Activated naive CD8-positive, alpha-beta T cell treated with anti-CD3 and anti-CD28 coated beads, Interleukin-2, amount 10 ng/mL, durations not matched to agents 7 days and 5 days (primary cell): ENCODE results near the gene DNAJA3. TPM values are rescaled to one million over a fixed set of nuclear protein-coding genes. Genes with fewer than 3 reads are reported as not detected.

Experiments used
- ATAC-seq: fragments of 150-1000 bp; cut with Tn5 transposase; one replicate; pipeline ENCODE4 v1.10.0; 2021; ENCODE audit warnings: low read depth, moderate library complexity
- POLR2A ChIA-PET: fragments of 350-600 bp; sonication (Branson Sonifier 250); formaldehyde crosslinking; loops from one replicate; lab custom pipeline; 2021; ENCODE audit warnings: antibody characterized with exemption; lab: Charles Lee
- DNase-seq: peaks from one replicate; pipeline ENCODE4 v3.0.0; 2021
- H3K27ac Mint-ChIP-seq: one replicate; pipeline ENCODE4 v1.8.0; 2022; ENCODE audit warnings: mild to moderate bottlenecking, mixed read lengths
- H3K27me3 Mint-ChIP-seq: one replicate; pipeline ENCODE4 v1.8.0; 2022; ENCODE audit warnings: mild to moderate bottlenecking, moderate library complexity, mixed read lengths
- H3K36me3 Mint-ChIP-seq: one replicate; pipeline ENCODE4 v1.8.0; 2021; ENCODE audit warnings: mild to moderate bottlenecking, mixed read lengths
- H3K4me1 Mint-ChIP-seq: one replicate; pipeline ENCODE4 v1.8.0; 2021; ENCODE audit warnings: mixed read lengths
- H3K4me3 Mint-ChIP-seq: one replicate; pipeline ENCODE4 v1.8.0; 2022; ENCODE audit warnings: mild to moderate bottlenecking, moderate library complexity, mixed read lengths
- H3K9me3 Mint-ChIP-seq: one replicate; pipeline ENCODE4 v1.8.0; 2021; ENCODE audit warnings: mixed read lengths
- total RNA-seq, 2 experiments: library from RNA; stranded (reverse); gene quantifications; one replicate each; pipeline ENCODE4 v1.2.3, GENCODE V29; 2021

The DNAJA3 gene
- total RNA-seq, 2 experiments from 2014 or later, result 52.2 to 62.2 TPM

DNA sequence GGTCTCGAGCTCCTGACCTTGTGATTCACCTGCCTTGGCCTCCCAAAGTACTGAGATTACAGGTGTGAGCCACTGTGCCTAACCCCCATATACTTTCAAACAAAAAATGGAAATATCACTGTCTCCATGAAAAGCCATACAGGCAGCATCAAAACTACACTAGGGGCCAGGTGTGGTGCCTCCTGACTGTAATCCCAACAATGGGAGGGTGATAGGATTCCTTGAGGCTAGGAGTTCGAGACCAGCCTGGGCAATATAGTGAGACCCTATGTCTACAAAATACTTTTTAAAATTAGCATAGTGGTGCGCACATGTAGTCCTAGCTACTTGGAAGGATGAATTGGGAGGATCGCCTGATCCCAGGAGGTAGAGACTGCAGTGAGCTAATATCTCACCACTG is 66.2 kb downstream of the DNAJA3 start:
- H3K27ac Mint-ChIP-seq, result no peak overlapping the region
- H3K27me3 Mint-ChIP-seq, result no peaks in the 10 kb centered on the region
- DNase-seq, result no peak
- no peak for ATAC-seq
- no peaks in the 10 kb centered on the region for H3K9me3 Mint-ChIP-seq
- POLR2A ChIA-PET, result interaction anchor here (1.2 to 1.3 kb wide), 2 partner anchors 13 to 15 kb away, joined by 4 to 5 read pairs; no protein-coding TSS in a partner anchor
- no peak overlapping the region for H3K4me3 Mint-ChIP-seq
- H3K36me3 Mint-ChIP-seq, result peaks cover 18% of the 10 kb centered on the region
- peaks cover 46% of the 10 kb centered on the region for H3K4me1 Mint-ChIP-seq

GRCh38 chr16:4494746-4495490 is 69.2 kb downstream of the DNAJA3 start:
- POLR2A ChIA-PET, result interaction anchor here (1.4 to 1.8 kb wide), 2 partner anchors 10 to 18 kb away, joined by 7 to 11 read pairs; partner anchors contain the start of gene HMOX2
- no peak overlapping the region for H3K4me3 Mint-ChIP-seq
- H3K9me3 Mint-ChIP-seq, result no peaks in the 10 kb centered on the region
- H3K27ac Mint-ChIP-seq, result no peak overlapping the region
- H3K36me3 Mint-ChIP-seq, result peaks cover 26% of the 10 kb centered on the region
- H3K27me3 Mint-ChIP-seq, result no peaks in the 10 kb centered on the region
- ATAC-seq, result no peak
- no peak for DNase-seq
- peaks cover 53% of the 10 kb centered on the region for H3K4me1 Mint-ChIP-seq

GRCh38 chr16:4495766-4496165 is 70.1 kb downstream of the DNAJA3 start:
- H3K4me3 Mint-ChIP-seq, result no peak overlapping the region
- no peaks in the 10 kb centered on the region for H3K9me3 Mint-ChIP-seq
- peaks cover 51% of the 10 kb centered on the region for H3K4me1 Mint-ChIP-seq
- H3K27me3 Mint-ChIP-seq, result no peaks in the 10 kb centered on the region
- DNase-seq (no peak), ATAC-seq (no peak)
- H3K36me3 Mint-ChIP-seq, result peaks cover 25% of the 10 kb centered on the region
- POLR2A ChIA-PET, result no interaction called here
- no peak overlapping the region for H3K27ac Mint-ChIP-seq

DNA sequence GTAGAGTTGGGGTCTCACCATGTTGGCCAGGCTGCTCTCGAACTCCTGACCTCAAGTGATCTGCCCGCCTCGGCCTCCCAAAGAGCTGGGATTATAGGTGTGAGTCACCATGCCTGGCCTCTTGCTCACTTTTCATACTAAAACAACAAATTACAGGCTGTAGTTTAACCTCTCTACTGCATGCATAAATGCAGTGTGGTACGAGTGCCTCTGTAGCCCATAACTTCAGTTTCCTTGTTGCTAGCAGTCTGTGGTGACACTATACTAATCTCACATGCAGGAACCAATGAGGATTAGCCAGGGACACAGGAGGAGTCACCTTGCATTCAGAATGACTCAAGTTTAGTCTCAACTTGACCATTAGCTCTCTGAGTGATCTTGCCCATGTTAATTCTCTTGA is 70.6 kb downstream of the DNAJA3 start:
- POLR2A ChIA-PET, result interaction anchor here (1.3 kb wide), 1 partner anchor 9 kb away, joined by 5 read pairs; no protein-coding TSS in a partner anchor

DNA sequence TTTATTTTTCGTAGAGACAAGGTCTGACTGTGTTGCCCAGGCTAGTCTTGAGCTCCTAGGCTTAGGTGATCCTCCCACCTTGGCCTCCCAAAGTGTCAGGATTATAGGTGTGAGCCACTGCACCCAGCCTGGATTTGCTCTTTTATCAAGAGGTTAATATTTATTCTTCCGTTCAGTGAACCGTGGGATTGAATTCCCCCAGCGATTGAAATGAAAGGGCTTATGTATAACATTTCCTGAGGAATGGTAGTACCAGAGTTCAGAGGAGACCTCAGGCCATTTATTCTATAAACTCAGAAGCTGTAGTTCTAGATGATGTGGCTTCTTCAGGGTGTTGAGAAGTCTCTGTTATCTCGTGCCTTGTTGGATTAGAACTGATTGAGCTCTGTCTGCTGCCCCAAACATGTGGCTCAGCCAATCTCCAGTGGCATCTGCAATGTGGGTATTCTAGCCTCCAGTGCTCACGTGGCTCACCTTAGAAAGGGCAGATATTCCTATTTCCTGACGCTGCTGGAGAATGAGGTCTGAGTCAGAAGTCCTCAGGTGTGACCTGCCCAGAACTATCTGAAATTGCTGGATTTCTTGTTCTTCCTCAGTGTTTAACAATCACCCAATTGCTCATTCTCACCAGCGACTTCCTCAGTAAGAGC is 73.0 kb downstream of the DNAJA3 start:
- Mint-ChIP-seq H3K27me3 (no peaks in the 10 kb centered on the region), H3K4me1 (peaks cover 59% of the 10 kb centered on the region), H3K27ac (peak overlapping the region; percentile 42), H3K36me3 (peaks cover 24% of the 10 kb centered on the region), H3K4me3 (no peak overlapping the region), H3K9me3 (no peaks in the 10 kb centered on the region)
- POLR2A ChIA-PET, result interaction anchor here (0.6 to 1.0 kb wide), 2 partner anchors 18 to 23 kb away, joined by 3 to 4 read pairs; partner anchors contain the start of gene HMOX2
- ATAC-seq (no peak), DNase-seq (no peak)

More for the DNA sequence above, 70.6 kb downstream of the DNAJA3 start:
- no peak overlapping the region for H3K27ac Mint-ChIP-seq
- peaks cover 25% of the 10 kb centered on the region for H3K36me3 Mint-ChIP-seq
- no peaks in the 10 kb centered on the region for H3K9me3 Mint-ChIP-seq
- no peak for DNase-seq
- H3K4me3 Mint-ChIP-seq, result no peak overlapping the region
- peaks cover 54% of the 10 kb centered on the region for H3K4me1 Mint-ChIP-seq
- no peaks in the 10 kb centered on the region for H3K27me3 Mint-ChIP-seq
- ATAC-seq, result no peak

DNA sequence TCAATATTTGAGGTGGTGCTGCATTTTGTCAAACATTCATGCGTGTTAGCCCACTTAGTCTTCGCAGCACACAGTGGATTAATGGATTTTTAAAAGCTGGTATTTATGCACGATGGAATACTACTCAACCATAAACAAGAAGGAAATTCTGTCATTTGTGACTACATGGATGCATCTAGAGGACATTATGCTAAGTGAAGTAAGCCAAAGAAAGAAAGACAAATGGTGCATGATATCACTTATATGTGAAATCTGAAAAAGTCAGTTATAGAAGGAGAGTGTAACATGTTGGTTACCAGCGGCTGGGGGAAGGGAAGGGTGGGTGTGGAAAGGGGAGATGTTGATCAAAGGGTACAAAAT is 73.5 kb downstream of the DNAJA3 start:
- DNase-seq (no peak), ATAC-seq (no peak)
- Mint-ChIP-seq H3K27me3 (no peaks in the 10 kb centered on the region), H3K4me1 (peaks cover 62% of the 10 kb centered on the region), H3K27ac (peak overlapping the region; percentile 42), H3K36me3 (peaks cover 24% of the 10 kb centered on the region), H3K4me3 (no peak overlapping the region), H3K9me3 (no peaks in the 10 kb centered on the region)
- POLR2A ChIA-PET, result interaction anchor here (0.6 to 2.5 kb wide), 3 partner anchors 9 to 23 kb away, joined by 3 to 13 read pairs (median 4); partner anchors contain the start of gene HMOX2

DNA sequence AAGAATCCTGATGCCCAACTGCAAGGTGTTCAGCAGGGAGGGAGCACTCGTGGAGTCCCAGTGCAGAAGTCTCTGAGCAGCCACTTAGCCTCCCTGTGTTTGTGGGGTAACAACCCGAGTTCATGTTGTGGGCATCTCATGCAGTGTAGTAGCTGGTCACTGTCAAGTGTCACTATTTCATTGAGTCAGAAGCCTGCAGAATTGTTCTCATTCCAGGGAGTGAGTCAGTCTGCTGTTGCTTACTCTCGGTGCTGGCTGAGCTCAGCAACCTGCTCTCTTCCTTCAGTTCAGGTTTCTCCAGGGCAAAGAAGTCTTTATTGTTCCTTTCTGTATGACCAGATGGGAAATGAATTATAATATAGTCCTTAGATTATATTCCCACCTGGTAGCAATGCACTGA is 74.6 kb downstream of the DNAJA3 start:
- peak overlapping the region; percentile 4 for H3K27ac Mint-ChIP-seq
- no peaks in the 10 kb centered on the region for H3K27me3 Mint-ChIP-seq
- ATAC-seq, result no peak
- no peak overlapping the region for H3K4me3 Mint-ChIP-seq
- POLR2A ChIA-PET, result interaction anchor here (0.6 to 2.5 kb wide), 4 partner anchors 10 to 24 kb away, joined by 3 to 13 read pairs (median 8); partner anchors contain the start of gene HMOX2
- peaks cover 66% of the 10 kb centered on the region for H3K4me1 Mint-ChIP-seq
- no peak for DNase-seq
- no peaks in the 10 kb centered on the region for H3K9me3 Mint-ChIP-seq
- H3K36me3 Mint-ChIP-seq, result peaks cover 26% of the 10 kb centered on the region

DNA sequence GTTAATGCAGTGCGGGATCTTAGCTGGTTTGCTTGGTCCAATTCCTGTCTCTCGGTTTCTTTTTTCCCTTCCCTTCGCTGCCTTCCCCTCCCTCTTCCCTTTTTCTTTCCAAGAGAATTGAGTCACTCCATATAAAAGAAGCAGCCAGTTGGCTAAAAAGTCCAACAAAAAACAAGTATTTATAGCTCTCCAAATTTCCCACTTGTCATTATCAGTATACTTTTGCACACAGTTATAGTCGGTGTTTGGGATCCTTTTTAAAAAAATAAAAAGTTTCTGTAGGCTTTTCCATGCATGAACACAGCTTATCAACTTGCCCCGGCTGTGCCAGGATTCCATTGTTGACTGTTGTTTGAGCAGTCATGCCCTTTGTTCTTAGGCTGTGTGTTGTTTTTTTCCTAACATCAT is 75.4 kb downstream of the DNAJA3 start:
- no peak overlapping the region for H3K27ac Mint-ChIP-seq
- DNase-seq, result no peak
- H3K9me3 Mint-ChIP-seq, result no peaks in the 10 kb centered on the region
- ATAC-seq, result no peak
- H3K4me3 Mint-ChIP-seq, result no peak overlapping the region
- H3K4me1 Mint-ChIP-seq, result peaks cover 70% of the 10 kb centered on the region
- POLR2A ChIA-PET, result interaction anchor here (0.5 to 2.5 kb wide), 5 partner anchors 11 to 69 kb away, joined by 3 to 13 read pairs (median 4); partner anchors contain the start of gene HMOX2
- H3K36me3 Mint-ChIP-seq, result peaks cover 25% of the 10 kb centered on the region
- H3K27me3 Mint-ChIP-seq, result no peaks in the 10 kb centered on the region

GRCh38 chr16:4505356-4506147 is 79.9 kb downstream of the DNAJA3 start:
- peaks cover 26% of the 10 kb centered on the region for H3K36me3 Mint-ChIP-seq
- peak; percentile 89 for ATAC-seq
- H3K4me3 Mint-ChIP-seq, result peak overlapping the region; percentile 67
- H3K27me3 Mint-ChIP-seq, result no peaks in the 10 kb centered on the region
- POLR2A ChIA-PET, result interaction anchor here (0.8 to 7.2 kb wide), 19 partner anchors 9 to 341 kb away, joined by 3 to 105 read pairs (median 5); partner anchors contain the start of genes CDIP1, CORO7, GLYR1 and HMOX2
- H3K4me1 Mint-ChIP-seq, result peaks cover 48% of the 10 kb centered on the region
- peak; percentile 68 for DNase-seq
- H3K27ac Mint-ChIP-seq, result peak overlapping the region; percentile 91
- H3K9me3 Mint-ChIP-seq, result no peaks in the 10 kb centered on the region

Other genes with a start within 250 kb of the DNAJA3 start
- gene SRL, start 183.8 kb upstream of the DNAJA3 start, total RNA-seq, result not detected
- gene TFAP4, start 152.8 kb upstream of the DNAJA3 start, total RNA-seq, result 10 to 100 TPM; 20.6 to 23.2 TPM
- under 1 TPM; 0.14 TPM for gene GLIS2, start 109.8 kb upstream of the DNAJA3 start, total RNA-seq
- 10 to 100 TPM; 42.5 to 50.0 TPM for gene PAM16, start 74.5 kb upstream of the DNAJA3 start, total RNA-seq
- under 1 TPM; 0.11 to 0.20 TPM for gene VASN, start 54.0 kb upstream of the DNAJA3 start, total RNA-seq
- 100 to 1,000 TPM; 168 to 186 TPM for gene CORO7, start 9.3 kb upstream of the DNAJA3 start, total RNA-seq
- 10 to 100 TPM; 64.5 to 64.6 TPM for gene NMRAL1, start 48.8 kb downstream of the DNAJA3 start, total RNA-seq
- gene HMOX2, start 50.5 kb downstream of the DNAJA3 start, total RNA-seq, result 10 to 100 TPM; 84.5 to 86.9 TPM
- 10 to 100 TPM; 36.3 to 42.1 TPM for gene CDIP1, start 112.9 kb downstream of the DNAJA3 start, total RNA-seq
- under 1 TPM; 0.08 to 0.17 TPM for gene C16orf96, start 130.5 kb downstream of the DNAJA3 start, total RNA-seq
- gene UBALD1, start 189.0 kb downstream of the DNAJA3 start, total RNA-seq, result 10 to 100 TPM; 21.3 to 23.7 TPM
- 10 to 100 TPM; 84.4 to 91.7 TPM for gene MGRN1, start 199.0 kb downstream of the DNAJA3 start, total RNA-seq